ENCODE measurements around the gene MPPE1. TPM values are rescaled to one million over a fixed set of nuclear protein-coding genes. Genes with fewer than 3 reads are reported as not detected.

Gene MPPE1
- polyA plus RNA-seq, result 48.3 and 53.4 TPM in 2 replicates
- polyA minus RNA-seq, result 22.4 and 26.3 TPM in 2 replicates

- Histone ChIP-seq H3K9ac (ENCODE audit: low read length) (peak within 1 kb of the TSS; percentile 96), H3K4me2 (ENCODE audit: low read length) (peak within 1 kb of the TSS; percentile 84), H2AFZ (ENCODE audit: low read depth, low read length) (peak within 1 kb of the TSS; percentile 88)
Measured at GRCh38 chr18:11908182-11909060, at the start of gene MPPE1. MPPE1 (minus strand) TSS chr18:11908317; CDS start chr18:11897264, 11,053 bp downstream.

More at GRCh38 chr18:11908182-11909060, at the start of gene MPPE1:
- Histone ChIP-seq H3K27me3 (ENCODE audit: insufficient read depth, low read depth, low read length) (no peaks in the 10 kb centered on the region), H3F3A (ENCODE audit: insufficient read depth, low read length, poor library complexity, severe bottlenecking) (no peaks in the 10 kb centered on the region), H3K9me3 (ENCODE audit: low read length) (no peaks in the 10 kb centered on the region), H3K79me2 (replicated peaks; ENCODE audit: insufficient read depth, low read length) (no peaks in the 10 kb centered on the region), H3K27ac (ENCODE audit: low read length) (peak within 1 kb of the TSS; percentile 90), H3K9me2 (ENCODE audit: insufficient read depth, low read length) (no peaks in the 10 kb centered on the region), H4K20me1 (ENCODE audit: insufficient read depth) (no peaks in the 10 kb centered on the region), H3K36me3 (ENCODE audit: insufficient read depth, low read length) (no peaks in the 10 kb centered on the region), H3K4me3 (ENCODE audit: low read length) (peak within 1 kb of the TSS; percentile 95)
- TF ChIP-seq POLR2AphosphoS5 (IDR thresholded peaks at IDR 0.05), result peak; percentile 86
- peak; percentile 32 for TF ChIP-seq RAD21 (conservative IDR thresholded peaks at IDR 0.05)
- peak; percentile 20 for TF ChIP-seq SMC3 (conservative IDR thresholded peaks at IDR 0.05; ENCODE audit: poor library complexity)
- TF ChIP-seq EP300 (conservative IDR thresholded peaks at IDR 0.05; ENCODE audit: poor library complexity, severe bottlenecking), result peak; percentile 53
- TF ChIP-seq MXI1 (conservative IDR thresholded peaks at IDR 0.05; ENCODE audit: poor library complexity, severe bottlenecking), result peak; percentile 68
- TF ChIP-seq EZH2 (IDR thresholded peaks at IDR 0.05; ENCODE audit: borderline replicate concordance, insufficient read depth, low read length, poor library complexity, severe bottlenecking), result no peak
- TF ChIP-seq TAF1 (IDR thresholded peaks at IDR 0.05; ENCODE audit: low read depth), result peak; percentile 87
- peak; percentile 39 for TF ChIP-seq REST (IDR thresholded peaks at IDR 0.05; ENCODE audit: borderline replicate concordance)
- peak; percentile 18 for TF ChIP-seq CTCF (IDR thresholded peaks at IDR 0.05; ENCODE audit: poor library complexity, severe bottlenecking)
